ENCODE results near the gene MROH7.

DNA sequence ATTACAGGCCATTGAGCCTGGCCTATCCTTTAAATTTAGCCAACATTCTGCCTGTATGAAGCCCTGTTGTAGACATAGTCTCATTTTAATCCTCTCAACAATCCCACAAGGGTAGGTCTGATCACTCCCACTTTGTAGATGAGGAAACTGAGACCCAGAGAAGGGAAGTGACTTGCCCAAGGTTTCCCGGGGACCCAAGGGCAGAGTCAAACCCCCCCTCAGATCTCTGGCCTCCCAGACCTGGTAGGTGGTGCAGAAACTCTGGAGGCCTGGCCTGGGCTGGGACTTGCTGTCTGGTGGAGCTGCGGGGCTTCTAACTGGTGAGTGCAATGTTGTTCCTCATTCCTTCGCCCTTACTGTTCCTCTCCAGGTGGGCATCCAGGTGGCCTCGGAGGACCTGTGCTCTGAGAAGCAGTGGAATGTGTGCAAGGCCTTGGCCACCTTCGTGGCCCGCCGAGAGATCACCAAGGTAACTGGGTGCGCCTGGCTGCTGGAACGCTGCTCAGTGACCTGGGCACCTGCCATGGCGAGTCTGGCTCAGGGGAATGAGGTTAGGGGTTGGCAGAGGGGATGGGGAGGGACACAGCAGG, 47.9 kb upstream of the MROH7 start:
- TF ChIP-seq RELA (CRISPR knock-in tag; IDR thresholded peaks at IDR 0.05; ENCODE audit: borderline replicate concordance) = no peak
- TF ChIP-seq, protein P1, sequence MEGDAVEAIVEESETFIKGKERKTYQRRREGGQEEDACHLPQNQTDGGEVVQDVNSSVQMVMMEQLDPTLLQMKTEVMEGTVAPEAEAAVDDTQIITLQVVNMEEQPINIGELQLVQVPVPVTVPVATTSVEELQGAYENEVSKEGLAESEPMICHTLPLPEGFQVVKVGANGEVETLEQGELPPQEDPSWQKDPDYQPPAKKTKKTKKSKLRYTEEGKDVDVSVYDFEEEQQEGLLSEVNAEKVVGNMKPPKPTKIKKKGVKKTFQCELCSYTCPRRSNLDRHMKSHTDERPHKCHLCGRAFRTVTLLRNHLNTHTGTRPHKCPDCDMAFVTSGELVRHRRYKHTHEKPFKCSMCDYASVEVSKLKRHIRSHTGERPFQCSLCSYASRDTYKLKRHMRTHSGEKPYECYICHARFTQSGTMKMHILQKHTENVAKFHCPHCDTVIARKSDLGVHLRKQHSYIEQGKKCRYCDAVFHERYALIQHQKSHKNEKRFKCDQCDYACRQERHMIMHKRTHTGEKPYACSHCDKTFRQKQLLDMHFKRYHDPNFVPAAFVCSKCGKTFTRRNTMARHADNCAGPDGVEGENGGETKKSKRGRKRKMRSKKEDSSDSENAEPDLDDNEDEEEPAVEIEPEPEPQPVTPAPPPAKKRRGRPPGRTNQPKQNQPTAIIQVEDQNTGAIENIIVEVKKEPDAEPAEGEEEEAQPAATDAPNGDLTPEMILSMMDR (IDR thresholded peaks at IDR 0.05) = no peak
- TF ChIP-seq, protein P2, sequence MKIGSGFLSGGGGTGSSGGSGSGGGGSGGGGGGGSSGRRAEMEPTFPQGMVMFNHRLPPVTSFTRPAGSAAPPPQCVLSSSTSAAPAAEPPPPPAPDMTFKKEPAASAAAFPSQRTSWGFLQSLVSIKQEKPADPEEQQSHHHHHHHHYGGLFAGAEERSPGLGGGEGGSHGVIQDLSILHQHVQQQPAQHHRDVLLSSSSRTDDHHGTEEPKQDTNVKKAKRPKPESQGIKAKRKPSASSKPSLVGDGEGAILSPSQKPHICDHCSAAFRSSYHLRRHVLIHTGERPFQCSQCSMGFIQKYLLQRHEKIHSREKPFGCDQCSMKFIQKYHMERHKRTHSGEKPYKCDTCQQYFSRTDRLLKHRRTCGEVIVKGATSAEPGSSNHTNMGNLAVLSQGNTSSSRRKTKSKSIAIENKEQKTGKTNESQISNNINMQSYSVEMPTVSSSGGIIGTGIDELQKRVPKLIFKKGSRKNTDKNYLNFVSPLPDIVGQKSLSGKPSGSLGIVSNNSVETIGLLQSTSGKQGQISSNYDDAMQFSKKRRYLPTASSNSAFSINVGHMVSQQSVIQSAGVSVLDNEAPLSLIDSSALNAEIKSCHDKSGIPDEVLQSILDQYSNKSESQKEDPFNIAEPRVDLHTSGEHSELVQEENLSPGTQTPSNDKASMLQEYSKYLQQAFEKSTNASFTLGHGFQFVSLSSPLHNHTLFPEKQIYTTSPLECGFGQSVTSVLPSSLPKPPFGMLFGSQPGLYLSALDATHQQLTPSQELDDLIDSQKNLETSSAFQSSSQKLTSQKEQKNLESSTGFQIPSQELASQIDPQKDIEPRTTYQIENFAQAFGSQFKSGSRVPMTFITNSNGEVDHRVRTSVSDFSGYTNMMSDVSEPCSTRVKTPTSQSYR (CRISPR knock-in tag; IDR thresholded peaks at IDR 0.05) = no peak
- no peak for TF ChIP-seq ZNF138 (CRISPR knock-in tag; conservative IDR thresholded peaks at IDR 0.05)

Data from WTC11 (cell line).